Peyer's patch (tissue), 4 donors: ENCODE data around the gene LRRC45. TPM values are rescaled to one million over a fixed set of nuclear protein-coding genes. Genes with fewer than 3 reads are reported as not detected.

Experiments used
- DNase-seq, 3 donors: peaks; one replicate each; pipeline ENCODE4 v3.0.0-alpha.2; 2017 to 2019
- H3K27ac ChIP-seq, 4 donors: fragments of 200-600 bp; sonication (generic); one replicate each; pipeline ENCODE4 v1.5.1; 2016 to 2019
- H3K27me3 ChIP-seq, 2 donors: fragments of 200-600 bp; sonication (generic); one replicate each; pipeline ENCODE4 v1.5.1; 2019
- H3K36me3 ChIP-seq, 3 donors: fragments of 200-600 bp; sonication (generic); one replicate each; pipeline ENCODE4 v1.5.1; 2016 to 2019
- H3K4me1 ChIP-seq, 4 donors: fragments of 200-600 bp; sonication (generic); one replicate each; pipeline ENCODE4 v1.5.1; 2016 to 2019
- H3K4me3 ChIP-seq, 4 donors: fragments of 200-600 bp; sonication (generic); 1 replicate in 3 of 4; 2 replicates in 1 of 4; pipeline ENCODE4 v1.5.1; 2016 to 2019; ENCODE audit warnings: mild to moderate bottlenecking in 1 of 4
- H3K9me3 ChIP-seq, 4 donors: fragments of 200-600 bp; sonication (generic); one replicate each; pipeline ENCODE4 v1.5.1; 2016 to 2019; ENCODE audit warnings: mild to moderate bottlenecking in 1 of 4
- CTCF ChIP-seq, 6 experiments: fragments of 450-650 bp in 4 of 6; fragments of 200-600 bp in 2 of 6; sonication (generic) in 1 of 6; IDR thresholded peaks; one replicate each; pipeline ENCODE4 v1.5.1; 2017 to 2019; ENCODE audit warnings: antibody characterized with exemption in 6 of 6, mild to moderate bottlenecking in 3 of 6, moderate library complexity in 1 of 6
- POLR2A ChIP-seq, 2 donors: fragments of 450-650 bp; IDR thresholded peaks; one replicate each; pipeline ENCODE4 v1.5.1; 2017; ENCODE audit warnings: antibody characterized with exemption in 2 of 2, mild to moderate bottlenecking in 2 of 2, moderate library complexity in 2 of 2
- total RNA-seq, 4 donors: library from RNA; depleted of rRNA; stranded (reverse); fragments of >200 nt; gene quantifications; one replicate each; pipeline ENCODE4 v1.1.0, GENCODE V29; 2016

Gene LRRC45
- total RNA-seq, 4 donors from 2014 or later, result 15.5 to 74.3 (median 23.1) TPM

GRCh38 chr17:82017612-82018151 is 5.4 kb upstream of the LRRC45 start:
- Histone ChIP-seq H3K9me3 (no peaks in the 10 kb centered on the region), H3K27ac (no peak overlapping the region), H3K4me1 (peaks cover 0 to 26% (median 14%) of the 10 kb centered on the region in 4 donors), H3K27me3 (no peaks in the 10 kb centered on the region), H3K36me3 (peaks cover 0 to 14% (median 0%) of the 10 kb centered on the region in 3 donors), H3K4me3 (no peak overlapping the region)
- DNase-seq, result no peak
- TF ChIP-seq POLR2A (IDR thresholded peaks at IDR 0.05), result no peak
- TF ChIP-seq CTCF (IDR thresholded peaks at IDR 0.05), result no peak

- Histone ChIP-seq H3K27me3 (no peaks in the 10 kb centered on the region), H3K4me1 (peaks cover 0 to 26% (median 14%) of the 10 kb centered on the region in 4 donors), H3K36me3 (peaks cover 0 to 14% (median 0%) of the 10 kb centered on the region in 3 donors), H3K27ac (no peak overlapping the region), H3K9me3 (no peaks in the 10 kb centered on the region), H3K4me3 (no peak overlapping the region)
- no peak for TF ChIP-seq CTCF (IDR thresholded peaks at IDR 0.05)
- TF ChIP-seq POLR2A (IDR thresholded peaks at IDR 0.05), result no peak
- no peak for DNase-seq
Observed at GRCh38 chr17:82018152-82018988, 4.7 kb upstream of the LRRC45 start.

- no peak overlapping the region for H3K27ac ChIP-seq
- no peak overlapping the region for H3K4me3 ChIP-seq
- H3K27me3 ChIP-seq, result no peaks in the 10 kb centered on the region
- H3K9me3 ChIP-seq, result no peaks in the 10 kb centered on the region
- H3K36me3 ChIP-seq, result peaks cover 0 to 14% (median 0%) of the 10 kb centered on the region in 3 donors
- TF ChIP-seq CTCF (IDR thresholded peaks at IDR 0.05) (no peak), POLR2A (IDR thresholded peaks at IDR 0.05) (no peak)
- H3K4me1 ChIP-seq, result peaks cover 3 to 31% (median 19%) of the 10 kb centered on the region in 4 donors
- DNase-seq, result no peak
Observed at GRCh38 chr17:82018989-82019689, 4.0 kb upstream of the LRRC45 start.

- peak; percentile 42 to 80 (median 78) for DNase-seq
- Histone ChIP-seq H3K9me3 (no peaks in the 10 kb centered on the region), H3K4me1 (peaks cover 3 to 35% (median 19%) of the 10 kb centered on the region in 4 donors), H3K27ac (no peak overlapping the region), H3K36me3 (peaks cover 0 to 14% (median 0%) of the 10 kb centered on the region in 3 donors), H3K27me3 (no peaks in the 10 kb centered on the region), H3K4me3 (no peak overlapping the region)
- TF ChIP-seq CTCF (IDR thresholded peaks at IDR 0.05), result peak; percentile 53 to 76 (median 68)
- TF ChIP-seq POLR2A (IDR thresholded peaks at IDR 0.05), result no peak
Observed at GRCh38 chr17:82019690-82020571, 3.2 kb upstream of the LRRC45 start.

- Histone ChIP-seq H3K9me3 (no peaks in the 10 kb centered on the region), H3K27me3 (no peaks in the 10 kb centered on the region), H3K4me3 (no peak overlapping the region), H3K4me1 (peaks cover 3 to 35% (median 19%) of the 10 kb centered on the region in 4 donors), H3K36me3 (peaks cover 0 to 14% (median 0%) of the 10 kb centered on the region in 3 donors), H3K27ac (no peak overlapping the region)
- TF ChIP-seq CTCF (IDR thresholded peaks at IDR 0.05) (no peak), POLR2A (IDR thresholded peaks at IDR 0.05) (no peak)
- no peak for DNase-seq
Observed at GRCh38 chr17:82020572-82021106, 2.5 kb upstream of the LRRC45 start.
